PC-3 (cell line): ENCODE data around the gene HSPA1L. TPM values are rescaled to one million over a fixed set of nuclear protein-coding genes. Genes with fewer than 3 reads are reported as not detected.

ENCODE experiments used
- ATAC-seq: fragments of 200-7000 bp; cut with Tn5 transposase; 2 replicates; pipeline ENCODE4 v1.9.1; 2020; ENCODE audit warnings: mild to moderate bottlenecking, moderate library complexity
- BruUV-seq: library from RNA; stranded (reverse); fragments of 400-500 nt; replicated peaks from 2 replicates; lab custom pipeline; 2021; lab: Mats Ljungman, UMichigan
- CTCF ChIA-PET: fragments of 300-600 bp; sonication (Branson Sonifier 250); formaldehyde crosslinking; loops from one replicate; lab custom pipeline; 2022; ENCODE audit warnings: antibody characterized with exemption; lab: Charles Lee
- POLR2A ChIA-PET: fragments of 300-600 bp; sonication (Branson Sonifier 250); formaldehyde crosslinking; loops from one replicate; lab custom pipeline; 2022; ENCODE audit warnings: antibody characterized with exemption; ENCODE audit not compliant: unreplicated experiment; lab: Charles Lee
- DNase-seq: peaks from one replicate; pipeline ENCODE4 v3.0.0-alpha.2; 2015
- H2AFZ ChIP-seq: fragments of 300-600 bp; sonication (generic); 2 replicates; pipeline ENCODE4 v1.6.0; 2016; ENCODE audit warnings: antibody characterized with exemption, low read length
- H3F3A ChIP-seq: fragments of 300-600 bp; sonication (generic); one replicate; pipeline ENCODE4 v1.6.0; 2017; ENCODE audit warnings: antibody characterized with exemption, low read length, control low read depth, mild to moderate bottlenecking; ENCODE audit not compliant: unreplicated experiment
- H3K27ac ChIP-seq: fragments of 300-600 bp; sonication (generic); 2 replicates; pipeline ENCODE4 v1.5.1; 2016; ENCODE audit warnings: mild to moderate bottlenecking, low read length
- H3K27me3 ChIP-seq: fragments of 300-600 bp; sonication (generic); 2 replicates; pipeline ENCODE4 v1.6.1; 2016; ENCODE audit warnings: low read length, mixed read lengths
- H3K36me3 ChIP-seq: fragments of 300-600 bp; sonication (generic); 2 replicates; pipeline ENCODE4 v1.6.1; 2016; ENCODE audit warnings: low read depth, mixed run types, low read length, mixed read lengths
- H3K4me1 ChIP-seq: fragments of 300-600 bp; sonication (generic); 2 replicates; pipeline ENCODE4 v1.5.1; 2016; ENCODE audit warnings: low read length; ENCODE audit not compliant: insufficient read depth
- H3K4me2 ChIP-seq: fragments of 300-600 bp; sonication (generic); 2 replicates; pipeline ENCODE4 v1.6.0; 2016; ENCODE audit warnings: low read length
- H3K4me3 ChIP-seq: fragments of 300-600 bp; sonication (generic); 2 replicates; pipeline ENCODE4 v1.5.1; 2016; ENCODE audit warnings: mild to moderate bottlenecking, low read length, mixed read lengths
- H3K79me2 ChIP-seq: fragments of 300-600 bp; sonication (generic); 2 replicates; pipeline ENCODE4 v1.6.1; 2017; ENCODE audit warnings: low read length, mixed read lengths
- H3K9ac ChIP-seq: fragments of 300-600 bp; sonication (generic); 2 replicates; pipeline ENCODE4 v1.6.0; 2016; ENCODE audit warnings: mild to moderate bottlenecking, low read length
- H3K9me2 ChIP-seq: fragments of 300-600 bp; sonication (generic); replicated peaks from 2 replicates; pipeline ENCODE4 v1.6.1; 2016; ENCODE audit warnings: mixed run types, low read length, mixed read lengths
- H3K9me3 ChIP-seq: fragments of 300-600 bp; sonication (generic); 2 replicates; pipeline ENCODE4 v1.6.1; 2016; ENCODE audit warnings: low read length, mixed read lengths
- H4K20me1 ChIP-seq: fragments of 300-600 bp; sonication (generic); 2 replicates; pipeline ENCODE4 v1.6.1; 2016; ENCODE audit warnings: low read length, mixed read lengths
- EZH2 ChIP-seq: fragments of 300-600 bp; sonication (generic); IDR thresholded peaks from one replicate; pipeline ENCODE4 v1.6.1; 2017; ENCODE audit warnings: antibody characterized with exemption, mild to moderate bottlenecking, low read length; ENCODE audit not compliant: unreplicated experiment
- EZH2phosphoT487 ChIP-seq: fragments of 300-600 bp; sonication (generic); IDR thresholded peaks from 2 replicates; pipeline ENCODE4 v1.6.1; 2018; ENCODE audit warnings: mild to moderate bottlenecking, antibody characterized with exemption, low read length, borderline replicate concordance
- intact Hi-C: fragments of 100-400 bp; cut with micrococcal nuclease; formaldehyde crosslinking; loops from 2 replicates; pipeline ENCODE4 v1.9.0; 2023
- total RNA-seq: library from RNA; depleted of rRNA; stranded (reverse); fragments of >200 nt; gene quantifications from 2 replicates; pipeline ENCODE4 v1.2.3, GENCODE V29; 2014
- TF ChIP-seq, protein P1 (sequence below): fragments of 300-600 bp; sonication (generic); conservative IDR thresholded peaks from 2 replicates; pipeline ENCODE4 v1.5.1; 2017; ENCODE audit warnings: antibody characterized with exemption, low read depth, mild to moderate bottlenecking, low read length

The HSPA1L gene
- total RNA-seq, 1 experiment from 2014 or later, result 0.26 TPM

DNA sequence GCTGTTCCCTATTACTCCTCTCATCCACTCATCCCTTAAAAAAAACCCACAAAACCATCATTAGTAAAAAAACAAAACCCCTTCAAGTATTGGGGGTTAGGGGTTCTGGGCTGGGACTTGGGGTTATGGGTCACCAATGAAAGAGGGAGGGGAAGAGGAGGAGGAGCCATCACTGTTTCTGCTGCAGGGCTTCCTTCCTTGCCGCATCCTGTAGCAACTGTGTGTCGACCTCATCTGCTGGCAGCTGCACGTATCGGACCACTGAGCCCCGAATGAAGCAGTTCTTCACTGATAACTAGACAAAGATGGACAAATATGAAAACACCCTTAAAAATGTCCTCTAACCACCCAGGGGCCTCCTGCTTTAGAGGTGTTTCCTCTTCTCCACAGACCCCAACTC lies 17.5 kb downstream of the HSPA1L start:
- Histone ChIP-seq H3K4me3 (no peak overlapping the region), H3K36me3 (peaks cover 3% of the 10 kb centered on the region; the same call in 1 of the 2 replicates), H3K4me2 (no peak overlapping the region), H3K79me2 (peaks cover 27% of the 10 kb centered on the region), H3K27me3 (no peaks in the 10 kb centered on the region), H2AFZ (no peak overlapping the region), H3K27ac (no peak overlapping the region), H3K4me1 (peaks cover 16% of the 10 kb centered on the region), H3F3A (no peaks in the 10 kb centered on the region), H4K20me1 (no peaks in the 10 kb centered on the region), H3K9me3 (no peaks in the 10 kb centered on the region), H3K9me2 (no peaks in the 10 kb centered on the region), H3K9ac (no peak overlapping the region)
- BruUV-seq, result no TSS peak
- CTCF ChIA-PET, result no interaction called here
- POLR2A ChIA-PET, result no interaction called here
- ATAC-seq (no peak), DNase-seq (no peak)
- TF ChIP-seq, protein P1, sequence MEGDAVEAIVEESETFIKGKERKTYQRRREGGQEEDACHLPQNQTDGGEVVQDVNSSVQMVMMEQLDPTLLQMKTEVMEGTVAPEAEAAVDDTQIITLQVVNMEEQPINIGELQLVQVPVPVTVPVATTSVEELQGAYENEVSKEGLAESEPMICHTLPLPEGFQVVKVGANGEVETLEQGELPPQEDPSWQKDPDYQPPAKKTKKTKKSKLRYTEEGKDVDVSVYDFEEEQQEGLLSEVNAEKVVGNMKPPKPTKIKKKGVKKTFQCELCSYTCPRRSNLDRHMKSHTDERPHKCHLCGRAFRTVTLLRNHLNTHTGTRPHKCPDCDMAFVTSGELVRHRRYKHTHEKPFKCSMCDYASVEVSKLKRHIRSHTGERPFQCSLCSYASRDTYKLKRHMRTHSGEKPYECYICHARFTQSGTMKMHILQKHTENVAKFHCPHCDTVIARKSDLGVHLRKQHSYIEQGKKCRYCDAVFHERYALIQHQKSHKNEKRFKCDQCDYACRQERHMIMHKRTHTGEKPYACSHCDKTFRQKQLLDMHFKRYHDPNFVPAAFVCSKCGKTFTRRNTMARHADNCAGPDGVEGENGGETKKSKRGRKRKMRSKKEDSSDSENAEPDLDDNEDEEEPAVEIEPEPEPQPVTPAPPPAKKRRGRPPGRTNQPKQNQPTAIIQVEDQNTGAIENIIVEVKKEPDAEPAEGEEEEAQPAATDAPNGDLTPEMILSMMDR, result no peak
- intact Hi-C loops, result no loop called here

DNA sequence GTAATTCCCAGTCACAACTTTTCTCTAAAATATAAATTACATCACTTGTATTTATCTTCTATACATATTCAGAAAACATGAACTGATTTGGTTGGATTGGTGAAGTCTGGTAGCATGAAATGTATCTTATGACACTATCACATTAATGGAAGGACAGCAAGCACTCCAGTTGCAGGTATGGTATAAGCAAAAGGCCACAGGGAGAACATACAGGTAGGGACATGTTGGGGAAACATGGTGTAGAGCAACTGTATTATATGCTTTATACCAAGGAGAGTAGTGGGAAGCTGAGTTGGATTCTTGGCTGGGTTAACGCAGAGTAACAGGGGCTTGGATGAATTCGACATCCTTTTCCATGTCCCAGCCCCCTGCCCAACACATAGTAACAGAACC lies 18.1 kb downstream of the HSPA1L start:
- intact Hi-C loops, result no loop called here
- Histone ChIP-seq H3K79me2 (peaks cover 33% of the 10 kb centered on the region), H4K20me1 (no peaks in the 10 kb centered on the region), H3K9ac (no peak overlapping the region), H3F3A (no peaks in the 10 kb centered on the region), H3K27ac (no peak overlapping the region), H3K4me3 (no peak overlapping the region), H2AFZ (no peak overlapping the region), H3K9me3 (no peaks in the 10 kb centered on the region), H3K27me3 (no peaks in the 10 kb centered on the region), H3K36me3 (peaks cover 6% of the 10 kb centered on the region), H3K4me1 (peaks cover 22% of the 10 kb centered on the region), H3K9me2 (no peaks in the 10 kb centered on the region), H3K4me2 (no peak overlapping the region)
- ChIA-PET POLR2A (interaction anchor here (0.6 kb wide), 2 partner anchors 29 to 30 kb away, joined by 4 to 14 read pairs; partner anchors contain the start of gene HSPA1B), CTCF (no interaction called here)
- ATAC-seq (no peak), DNase-seq (no peak)
- TF ChIP-seq, protein P1, result no peak
- TF ChIP-seq EZH2phosphoT487 (no peak), EZH2 (no peak)
- no TSS peak for BruUV-seq

DNA sequence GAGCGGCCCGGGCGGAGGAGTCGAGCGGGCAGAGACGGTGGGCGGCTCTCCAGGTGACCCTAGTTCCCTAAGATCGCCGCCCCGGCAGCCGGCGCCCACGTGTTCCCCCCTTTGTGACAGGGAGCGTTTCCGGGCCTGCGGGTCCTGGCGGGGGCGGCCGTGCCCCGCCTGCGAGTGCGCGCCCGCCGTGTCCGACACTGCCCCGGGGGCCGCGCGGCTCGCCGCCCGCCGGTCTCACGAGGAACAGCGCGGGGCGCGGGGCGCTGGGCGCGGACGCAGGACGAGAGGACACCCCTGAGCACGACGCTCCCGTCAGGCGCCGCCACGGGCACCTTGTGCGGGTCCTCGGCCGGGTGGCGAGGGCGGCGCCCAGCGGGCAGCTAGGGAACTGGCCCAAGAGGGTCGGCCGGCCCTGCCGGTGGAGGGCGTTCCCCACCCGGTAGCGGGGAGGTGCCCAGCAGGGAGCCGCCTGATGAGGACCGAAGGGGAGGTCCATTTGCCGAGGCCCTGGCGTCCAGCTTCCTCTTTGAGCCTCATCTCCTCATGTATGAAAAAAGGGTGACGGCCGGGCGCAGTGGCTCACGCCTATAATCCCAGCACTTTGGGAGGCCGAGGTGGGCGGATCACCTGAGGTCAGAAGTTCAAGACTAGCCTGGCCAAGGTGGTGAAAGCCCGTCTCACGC lies 19.3 kb downstream of the HSPA1L start, which contains the start of gene VARS1:
TSS of gene VARS1 (minus strand) at position 137 of the 683 bp plus-strand sequence. CDS start 535 bp downstream, outside the sequence.
- ChIA-PET POLR2A (interaction anchor here (0.7 to 0.9 kb wide), 4 partner anchors 18 to 35 kb away, joined by 3 to 6 read pairs (median 4); partner anchors contain the start of genes HSPA1A, HSPA1B, HSPA1L and VWA7), CTCF (interaction anchor here (0.6 to 1.1 kb wide), 4 partner anchors 11 to 61 kb away, joined by 3 to 8 read pairs (median 4); partner anchors contain the start of genes HSPA1B and LSM2)
- H3K4me3 ChIP-seq, result peak within 1 kb of the TSS; percentile 87
- H3K27ac ChIP-seq, result peak within 1 kb of the TSS; percentile 84
- intact Hi-C loops, result loop anchor here (2.0 kb wide), 2 partner anchors 19 to 35 kb away; partner anchors contain the start of genes HSPA1A and HSPA1L
- no peak for TF ChIP-seq EZH2phosphoT487
- TF ChIP-seq, protein P1, result peak; percentile 70
- ATAC-seq (peak; percentile 74), DNase-seq (peak; percentile 90)
- peaks cover 24% of the 10 kb centered on the region for H3K4me1 ChIP-seq
- no peaks in the 10 kb centered on the region for H3F3A ChIP-seq
- peak within 1 kb of the TSS; percentile 95 for H3K4me2 ChIP-seq
- peaks cover 14% of the 10 kb centered on the region for H3K36me3 ChIP-seq
- no peaks in the 10 kb centered on the region for H3K9me3 ChIP-seq
- H3K79me2 ChIP-seq, result peaks cover 44% of the 10 kb centered on the region
- H3K9me2 ChIP-seq, result no peaks in the 10 kb centered on the region
- H4K20me1 ChIP-seq, result no peaks in the 10 kb centered on the region
- peak within 1 kb of the TSS; percentile 99 for H3K9ac ChIP-seq
- H2AFZ ChIP-seq, result peak within 1 kb of the TSS; percentile 91
- no TSS peak for BruUV-seq
- no peaks in the 10 kb centered on the region for H3K27me3 ChIP-seq
